ENCODE results near the gene IL16. TPM values are rescaled to one million over a fixed set of nuclear protein-coding genes. Genes with fewer than 3 reads are reported as not detected.
"Not testable (repeated sequence)": the region's sequence is repeated elsewhere in the genome, so short reads cannot be mapped to it uniquely, and the experiment has no call there.

IL16 gene
- total and polyA plus RNA-seq, 11 donors, result 1.2 to 21.6 (median 3.7) TPM

- 86 to 94% (median 91%) methylated on average over 3 of the region's 3 CpGs for WGBS, 4 donors
- TF ChIP-seq CTCF (IDR thresholded peaks at IDR 0.05) (no peak), POLR2A (IDR thresholded peaks at IDR 0.05) (no peak)
- Histone ChIP-seq H3K27me3 (no peaks in the 10 kb centered on the region), H3K9me3 (peaks cover 0 to 12% (median 4%) of the 10 kb centered on the region in 12 donors), H3K4me3 (no peak overlapping the region), H3K27ac (no peak overlapping the region), H3K4me1 (peaks cover 0 to 5% (median 0%) of the 10 kb centered on the region in 12 donors), H3K36me3 (peaks cover 0 to under 1% (median 0%) of the 10 kb centered on the region in 9 donors)
- ATAC-seq (no peak), DNase-seq (no peak)
- intact Hi-C loops (cut with DNase I), result no loop called here
Observed at GRCh38 chr15:81206018-81206417, 9.3 kb downstream of the IL16 start.

- whole genome bisulfite sequencing, 4 donors, result 85 to 96% (median 89%) methylated on average over 1 of the region's 1 CpG
- H3K27me3 ChIP-seq; ATAC-seq; DNase-seq; intact Hi-C loops (cut with DNase I); H3K4me1 ChIP-seq; H3K4me3 ChIP-seq; H3K36me3 ChIP-seq; H3K27ac ChIP-seq: not testable (repeated sequence)
- H3K9me3 ChIP-seq, result peaks cover 0 to 16% (median 4%) of the 10 kb centered on the region in 12 donors
Observed at GRCh38 chr15:81207987-81208386, 11.3 kb downstream of the IL16 start.

- WGBS, 4 donors, result 45 to 58% (median 49%) methylated on average over 5 of the region's 5 CpGs
- no peak for TF ChIP-seq CTCF (IDR thresholded peaks at IDR 0.05)
- no peak for TF ChIP-seq POLR2A (IDR thresholded peaks at IDR 0.05)
- no peak overlapping the region for H3K27ac ChIP-seq
- no peaks in the 10 kb centered on the region for H3K27me3 ChIP-seq
- no peaks in the 10 kb centered on the region for H3K36me3 ChIP-seq
- intact Hi-C loops (cut with DNase I), result no loop called here
- peak in 3 of 4 donors; percentile 41 to 58 (median 55) for ATAC-seq
- H3K4me3 ChIP-seq, result no peak overlapping the region
- peaks cover 0 to 32% (median 12%) of the 10 kb centered on the region in 12 donors for H3K9me3 ChIP-seq
- DNase-seq, result peak in 1 of 5 donors; percentile 32
- peaks cover 0 to 5% (median 0%) of the 10 kb centered on the region in 12 donors for H3K4me1 ChIP-seq
Observed at GRCh38 chr15:81209635-81210034, 13.0 kb downstream of the IL16 start.

- Histone ChIP-seq H3K27me3 (no peaks in the 10 kb centered on the region), H3K36me3 (no peaks in the 10 kb centered on the region), H3K9me3 (peaks cover 0 to 38% (median 16%) of the 10 kb centered on the region in 12 donors), H3K4me1 (peaks cover 0 to 5% (median 0%) of the 10 kb centered on the region in 12 donors), H3K4me3 (no peak overlapping the region), H3K27ac (peak overlapping the region in 1 of 12 donors; percentile 16)
- intact Hi-C loops (cut with DNase I), result no loop called here
- ATAC-seq (peak in 2 of 4 donors; percentile 50 to 71), DNase-seq (peak in 1 of 5 donors; percentile 31)
- WGBS, 4 donors, result 76 to 82% (median 79%) methylated on average over 4 of the region's 4 CpGs
- TF ChIP-seq CTCF (IDR thresholded peaks at IDR 0.05), result no peak
- no peak for TF ChIP-seq POLR2A (IDR thresholded peaks at IDR 0.05)
Observed at GRCh38 chr15:81211376-81211775, 14.7 kb downstream of the IL16 start.

- H3K36me3 ChIP-seq, result no peaks in the 10 kb centered on the region
- peaks cover 0 to 5% (median 0%) of the 10 kb centered on the region in 12 donors for H3K4me1 ChIP-seq
- H3K27ac ChIP-seq, result no peak overlapping the region
- H3K4me3 ChIP-seq, result no peak overlapping the region
- ATAC-seq (no peak), DNase-seq (no peak)
- intact Hi-C loops (cut with DNase I), result no loop called here
- H3K27me3 ChIP-seq, result no peaks in the 10 kb centered on the region
- TF ChIP-seq POLR2A (IDR thresholded peaks at IDR 0.05) (no peak), CTCF (IDR thresholded peaks at IDR 0.05) (no peak)
- peaks cover 0 to 25% (median 15%) of the 10 kb centered on the region in 12 donors for H3K9me3 ChIP-seq
Observed at GRCh38 chr15:81213982-81214381, 17.3 kb downstream of the IL16 start.
